Hematopoietic multipotent progenitor cell treated with erythropoietin and hydrocortisone succinate and interleukin-3 and kit ligand, for 6 days (in vitro differentiated cells): ENCODE measurements around the gene F2RL3.
"Not testable (repeated sequence)": the region's sequence is repeated elsewhere in the genome, so short reads cannot be mapped to it uniquely, and the experiment has no call there.

ENCODE experiments used
- DNase-seq: peaks from one replicate; pipeline ENCODE4 v3.0.0-alpha.2; 2015

F2RL3 gene

DNA sequence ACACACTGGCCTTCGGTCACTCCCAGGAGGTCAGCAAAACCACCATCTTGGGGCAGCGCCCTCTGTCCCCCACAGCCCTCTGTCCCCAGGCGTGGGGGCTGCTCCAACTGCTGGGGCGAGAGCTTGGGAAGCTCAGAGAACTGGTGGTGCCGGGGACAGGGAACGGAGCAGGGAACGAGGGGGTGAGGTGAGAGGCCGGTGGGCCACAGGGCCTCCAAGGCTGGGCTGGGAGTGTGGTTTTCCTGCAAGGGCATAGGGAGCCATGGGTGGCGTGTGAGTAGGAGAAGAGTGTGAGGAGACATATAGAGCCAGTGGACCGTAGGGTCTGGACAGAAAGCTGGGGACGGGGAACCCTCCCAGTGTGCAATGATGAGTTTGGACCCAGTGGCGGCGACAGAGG is 34.1 kb downstream of the F2RL3 start:
- DNase-seq = no peak

DNA sequence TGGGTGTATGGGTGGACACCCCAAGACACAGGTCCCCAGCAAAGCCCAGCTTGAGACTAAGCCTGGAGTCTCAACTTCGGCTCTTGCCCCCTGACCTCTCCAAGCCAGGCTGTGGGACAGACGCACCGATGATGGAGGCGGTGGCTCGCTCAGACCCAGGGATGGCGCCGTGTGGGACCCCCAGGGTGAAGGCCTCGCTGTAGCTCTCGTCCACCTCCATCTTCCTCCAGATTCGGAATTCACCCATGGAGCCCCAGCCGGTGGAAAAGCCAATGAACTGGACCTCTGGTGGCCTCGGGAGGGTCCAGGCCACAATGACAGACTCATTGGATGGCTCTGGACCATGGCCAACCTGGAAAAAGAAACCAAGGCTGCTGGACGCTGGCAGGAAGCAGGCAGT is 39.1 kb downstream of the F2RL3 start:
- DNase-seq = no peak

GRCh38 chr19:16928351-16928750 is 39.6 kb downstream of the F2RL3 start:
- DNase-seq = no peak

DNA sequence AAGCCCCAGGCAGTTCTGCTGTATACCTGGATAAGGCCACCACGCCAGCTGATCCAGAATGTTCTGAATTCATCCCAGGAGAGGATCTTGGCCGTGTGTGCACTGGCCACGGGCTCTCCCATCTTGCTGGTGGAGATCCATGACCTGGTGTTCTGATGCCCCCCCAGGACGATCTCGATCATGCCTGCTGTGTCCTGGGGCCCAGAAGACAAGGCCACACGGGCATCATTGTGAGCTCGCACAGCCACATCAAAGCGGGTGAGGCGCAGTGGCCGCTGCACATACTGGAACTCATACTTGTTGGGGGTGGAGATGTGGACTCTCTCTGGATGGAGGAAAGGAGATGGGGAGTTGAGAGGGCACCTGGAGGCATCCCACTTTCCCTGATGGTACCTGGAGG is 40.1 kb downstream of the F2RL3 start:
- DNase-seq = no peak

GRCh38 chr19:16930753-16931152 is 42.0 kb downstream of the F2RL3 start:
- DNase-seq = no peak

- DNase-seq = no peak
Measured at GRCh38 chr19:16931306-16931705, 42.5 kb downstream of the F2RL3 start.

DNA sequence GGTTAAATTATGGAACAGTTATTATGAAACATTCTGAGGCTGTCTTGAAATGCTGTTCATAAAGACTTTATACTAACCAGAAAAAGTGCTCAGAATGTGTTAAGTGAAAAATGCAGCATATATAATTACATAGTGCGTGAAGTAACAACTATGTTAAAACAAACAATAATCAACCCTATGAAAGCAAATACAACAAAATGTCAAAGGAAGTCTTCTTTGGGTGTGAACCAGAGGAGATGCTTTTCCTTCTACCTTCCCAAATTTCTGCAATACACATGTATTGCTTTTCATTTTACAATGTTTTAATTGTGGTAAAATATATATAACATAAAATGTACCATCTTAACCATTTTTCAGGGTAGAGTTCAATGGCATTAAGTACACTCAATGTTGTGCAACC is 45.7 kb downstream of the F2RL3 start:
- no peak for DNase-seq

GRCh38 chr19:16936901-16937300 is 48.1 kb downstream of the F2RL3 start:
- no peak for DNase-seq

GRCh38 chr19:16937796-16938195 is 49.0 kb downstream of the F2RL3 start:
- not testable (repeated sequence) for DNase-seq

- DNase-seq = no peak
Measured at GRCh38 chr19:16938211-16938610, 49.4 kb downstream of the F2RL3 start.

GRCh38 chr19:16940063-16940462 is 51.3 kb downstream of the F2RL3 start:
- DNase-seq = not testable (repeated sequence)

DNA sequence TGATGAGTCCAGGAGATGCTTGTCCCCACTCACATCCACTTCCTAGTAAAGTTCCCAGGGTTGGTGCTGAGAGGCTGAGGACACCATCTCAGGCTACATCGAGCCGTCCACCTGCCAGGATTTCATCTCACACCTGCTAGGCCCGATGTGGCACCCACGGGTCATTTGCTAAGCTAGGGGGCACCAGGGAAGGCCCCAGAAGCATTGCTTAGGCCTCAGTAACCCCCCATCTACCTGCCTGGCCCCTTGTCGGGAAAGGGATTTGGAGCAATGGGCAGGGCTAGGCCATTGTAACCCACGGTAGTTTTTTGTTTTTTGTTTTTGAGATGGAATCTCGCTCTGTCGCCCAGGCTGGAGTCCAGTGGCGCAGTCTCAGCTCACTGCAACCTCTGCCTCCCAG is 51.8 kb downstream of the F2RL3 start:
- no peak for DNase-seq
